ENCODE data around the gene NPC1. TPM values are rescaled to one million over a fixed set of nuclear protein-coding genes. Genes with fewer than 3 reads are reported as not detected.
"Not testable (repeated sequence)": the region's sequence is repeated elsewhere in the genome, so short reads cannot be mapped to it uniquely, and the experiment has no call there.

The NPC1 gene
- total and polyA plus RNA-seq, 12 donors: 8.9 to 34.4 (median 13.3) TPM

- TF ChIP-seq, protein P1, sequence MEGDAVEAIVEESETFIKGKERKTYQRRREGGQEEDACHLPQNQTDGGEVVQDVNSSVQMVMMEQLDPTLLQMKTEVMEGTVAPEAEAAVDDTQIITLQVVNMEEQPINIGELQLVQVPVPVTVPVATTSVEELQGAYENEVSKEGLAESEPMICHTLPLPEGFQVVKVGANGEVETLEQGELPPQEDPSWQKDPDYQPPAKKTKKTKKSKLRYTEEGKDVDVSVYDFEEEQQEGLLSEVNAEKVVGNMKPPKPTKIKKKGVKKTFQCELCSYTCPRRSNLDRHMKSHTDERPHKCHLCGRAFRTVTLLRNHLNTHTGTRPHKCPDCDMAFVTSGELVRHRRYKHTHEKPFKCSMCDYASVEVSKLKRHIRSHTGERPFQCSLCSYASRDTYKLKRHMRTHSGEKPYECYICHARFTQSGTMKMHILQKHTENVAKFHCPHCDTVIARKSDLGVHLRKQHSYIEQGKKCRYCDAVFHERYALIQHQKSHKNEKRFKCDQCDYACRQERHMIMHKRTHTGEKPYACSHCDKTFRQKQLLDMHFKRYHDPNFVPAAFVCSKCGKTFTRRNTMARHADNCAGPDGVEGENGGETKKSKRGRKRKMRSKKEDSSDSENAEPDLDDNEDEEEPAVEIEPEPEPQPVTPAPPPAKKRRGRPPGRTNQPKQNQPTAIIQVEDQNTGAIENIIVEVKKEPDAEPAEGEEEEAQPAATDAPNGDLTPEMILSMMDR (IDR thresholded peaks at IDR 0.05): no peak
- Histone ChIP-seq H3K36me3 (no peaks in the 10 kb centered on the region), H3K9me3 (peaks cover 0 to 1% (median 0%) of the 10 kb centered on the region in 11 donors), H3K27ac (no peak overlapping the region), H3K4me3 (no peak overlapping the region), H3K27me3 (no peaks in the 10 kb centered on the region), H3K4me1 (peaks cover 0 to 21% (median 0%) of the 10 kb centered on the region in 9 donors)
- intact Hi-C loops (cut with DNase I): no loop called here
- ATAC-seq (peak; percentile 52 to 94 (median 86)), DNase-seq (peak in 1 of 2 donors; percentile 53)
- 46 to 55% methylated on average over 12 of the region's 12 CpGs for WGBS, 2 donors
These were observed 90.4 kb downstream of the NPC1 start for GRCh38 chr18:23495723-23496440.

DNA sequence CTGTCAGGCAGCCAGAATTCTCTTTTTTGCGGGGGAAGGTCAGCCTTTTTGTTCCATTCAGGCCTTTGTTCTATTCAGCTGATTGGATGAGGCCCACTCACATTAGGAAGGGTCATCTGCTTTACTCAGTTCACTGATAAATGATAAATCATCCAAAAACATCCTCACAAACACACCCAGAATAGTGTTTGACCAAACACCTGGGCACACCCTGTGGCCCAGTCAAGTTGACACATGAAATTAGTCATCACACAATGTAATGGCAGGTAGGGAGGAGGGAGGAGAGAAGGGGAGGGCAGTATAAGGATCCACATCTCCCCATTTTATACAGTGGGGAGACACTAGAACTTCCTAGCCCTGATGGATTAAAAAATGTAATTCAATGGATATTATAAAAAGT, 91.3 kb downstream of the NPC1 start:
- Histone ChIP-seq H3K27ac (no peak overlapping the region), H3K4me3 (no peak overlapping the region), H3K9me3 (peaks cover 0 to 9% (median 0%) of the 10 kb centered on the region in 11 donors), H3K4me1 (peaks cover 0 to 21% (median 0%) of the 10 kb centered on the region in 9 donors), H3K27me3 (no peaks in the 10 kb centered on the region), H3K36me3 (no peaks in the 10 kb centered on the region)
- WGBS, 2 donors: 77 to 81% methylated on average over 1 of the region's 1 CpG
- ATAC-seq: no peak
- TF ChIP-seq, protein P1 (IDR thresholded peaks at IDR 0.05): no peak
- intact Hi-C loops (cut with DNase I): no loop called here
- DNase-seq: no peak

GRCh38 chr18:23493654-23494053, 92.7 kb downstream of the NPC1 start:
- TF ChIP-seq, protein P1 (IDR thresholded peaks at IDR 0.05): no peak
- intact Hi-C loops (cut with DNase I): no loop called here
- Histone ChIP-seq H3K27ac (no peak overlapping the region), H3K4me3 (no peak overlapping the region), H3K27me3 (no peaks in the 10 kb centered on the region), H3K36me3 (no peaks in the 10 kb centered on the region), H3K4me1 (peaks cover 0 to 14% (median 0%) of the 10 kb centered on the region in 9 donors), H3K9me3 (peaks cover 0 to 9% (median 0%) of the 10 kb centered on the region in 11 donors)
- 80 to 84% methylated on average over 1 of the region's 1 CpG for WGBS, 2 donors
- DNase-seq (no peak), ATAC-seq (no peak)

DNA sequence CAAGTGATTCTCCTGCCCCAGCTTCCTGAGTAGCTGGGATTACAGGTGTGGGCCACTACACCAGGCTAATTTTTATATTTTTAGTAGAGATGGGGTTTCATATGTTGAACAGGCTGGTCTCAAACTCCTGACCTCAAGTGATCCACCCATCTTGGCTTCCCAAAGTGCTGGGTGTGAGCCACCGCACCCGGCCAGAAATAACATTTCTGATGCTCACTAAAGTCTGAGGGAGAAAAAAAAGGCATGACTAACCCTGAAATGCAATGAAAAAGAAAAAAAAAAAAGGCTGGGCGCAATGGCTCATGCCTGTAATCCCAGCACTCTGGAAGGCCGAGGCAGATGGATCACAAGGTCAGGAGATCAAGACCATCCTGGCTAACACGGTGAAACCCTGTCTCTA, 96.7 kb downstream of the NPC1 start:
- H3K27ac ChIP-seq; H3K4me3 ChIP-seq; H3K9me3 ChIP-seq; H3K36me3 ChIP-seq; intact Hi-C loops (cut with DNase I); H3K27me3 ChIP-seq; DNase-seq; ATAC-seq: not testable (repeated sequence)
- WGBS, 2 donors: 84 to 88% methylated on average over 5 of the region's 5 CpGs
- H3K4me1 ChIP-seq: peaks cover 0 to 16% (median 6%) of the 10 kb centered on the region in 9 donors
